HepG2 (cell line): ENCODE data around the gene ERICH6. TPM values are rescaled to one million over a fixed set of nuclear protein-coding genes. Genes with fewer than 3 reads are reported as not detected.
A peak's percentile ranks its signal among the peaks of the same experiment; 100 is the strongest.

ENCODE experiments used
- AHDC1 ChIP-seq: sonication (generic); formaldehyde crosslinking; IDR thresholded peaks from 2 replicates; pipeline ENCODE4 v1.5.1; 2020; ENCODE audit warnings: mild to moderate bottlenecking, missing genetic modification reagents, borderline replicate concordance
- ATF2 ChIP-seq: sonication (generic); formaldehyde crosslinking; IDR thresholded peaks from 2 replicates; pipeline ENCODE4 v1.4.0; 2020; ENCODE audit warnings: missing genetic modification reagents
- E2F2 ChIP-seq: sonication (generic); formaldehyde crosslinking; IDR thresholded peaks from 2 replicates; pipeline ENCODE4 v1.4.0; 2020; ENCODE audit warnings: missing genetic modification reagents, borderline replicate concordance
- ERF ChIP-seq: IDR thresholded peaks from 2 replicates; pipeline ENCODE4 v1.6.1; 2018; ENCODE audit warnings: missing biosample characterization, missing genetic modification reagents
- KLF6 ChIP-seq: IDR thresholded peaks from 2 replicates; pipeline ENCODE4 v1.8.0; 2016; ENCODE audit warnings: missing biosample characterization, missing genetic modification reagents
- MNT ChIP-seq: fragments of 450-650 bp; IDR thresholded peaks from 2 replicates; pipeline ENCODE4 v1.6.1; 2016
- POGK ChIP-seq: sonication (generic); formaldehyde crosslinking; conservative IDR thresholded peaks from 2 replicates; pipeline ENCODE4 v1.8.0; 2022; ENCODE audit warnings: mild to moderate bottlenecking, moderate library complexity, missing genetic modification reagents
- POLR2AphosphoS5 ChIP-seq: IDR thresholded peaks from 2 replicates; pipeline ENCODE4 v1.6.1; 2012; ENCODE audit warnings: low read depth, low read length
- SKI ChIP-seq: fragments of 450-650 bp; IDR thresholded peaks from one replicate; pipeline ENCODE4 v1.6.1; 2018; ENCODE audit warnings: mild to moderate bottlenecking; ENCODE audit not compliant: partially characterized antibody
- SOX13 ChIP-seq, 3 experiments: fragments of 450-650 bp in 1 of 3; sonication (generic) in 1 of 3; formaldehyde crosslinking in 1 of 3; IDR thresholded peaks in 2 of 3; conservative IDR thresholded peaks in 1 of 3; 2 replicates each; pipeline versions ENCODE4 v1.5.0 to v1.6.1; 2016 to 2020; ENCODE audit warnings: antibody characterized with exemption in 1 of 3, mild to moderate bottlenecking in 1 of 3, missing compliant biosample characterization in 1 of 3, missing genetic modification reagents in 1 of 3, moderate library complexity in 1 of 3
- ZBTB34 ChIP-seq: sonication (generic); formaldehyde crosslinking; IDR thresholded peaks from 2 replicates; pipeline ENCODE4 v1.8.0; 2022; ENCODE audit warnings: mild to moderate bottlenecking, missing genetic modification reagents
- ZNF3 ChIP-seq: IDR thresholded peaks from 2 replicates; pipeline ENCODE4 v1.7.0; 2017; ENCODE audit warnings: inconsistent platforms
- ZNF317 ChIP-seq: sonication (generic); formaldehyde crosslinking; IDR thresholded peaks from 2 replicates; pipeline ENCODE4 v1.5.0; 2020; ENCODE audit warnings: mild to moderate bottlenecking, missing genetic modification reagents
- polyA plus RNA-seq, 8 experiments: library from polyadenylated mRNA; depleted of rRNA in 3 of 8; stranded (reverse) in 7 of 8; unstranded in 1 of 8; fragments of >200 nt; fragmentation: Illumina TruSeq in 4 of 8; extraction: Trizol in 4 of 8; gene quantifications; 2 replicates each; pipeline versions ENCODE4 v1.2.1 to v1.2.3, GENCODE V29; 2011 to 2016; ENCODE audit warnings: low read depth in 4 of 8, missing spikeins in 1 of 8, mixed read lengths in 1 of 8; ENCODE audit not compliant: insufficient read depth in 1 of 8
- total RNA-seq, 5 experiments: library from RNA; depleted of rRNA; stranded (reverse); fragments of >200 nt; fragmentation: Illumina TruSeq; extraction: Trizol; gene quantifications; 2 replicates each; pipeline ENCODE4 v1.2.3, GENCODE V29; 2016; ENCODE audit warnings: low read depth in 1 of 5

Gene ERICH6
- total and polyA plus RNA-seq, 2 of the 13 experiments (the other 11 are each of a cell fraction or from before 2014, with no cell fraction given): 0.03 TPM; not detected in 1

GRCh38 chr3:150740733-150741496 lies 37.2 kb upstream of the ERICH6 start (continued):
- peak; percentile 30; the same call in 1 of the 2 replicates for TF ChIP-seq SOX13 (IDR thresholded peaks at IDR 0.05)
- TF ChIP-seq SOX13 (CRISPR knock-in tag; conservative IDR thresholded peaks at IDR 0.05 in 1 of 2, IDR thresholded peaks at IDR 0.05 in 1 of 2): peak in 1 of 2 experiments; percentile 91; a peak in 2 of 4 replicates
- TF ChIP-seq SKI: peak; percentile 78
- TF ChIP-seq ATF2: peak; percentile 81
- peak; percentile 56; the same call in 1 of the 2 replicates for TF ChIP-seq POGK (CRISPR knock-in tag)
- peak; percentile 68; the same call in 1 of the 2 replicates for TF ChIP-seq ZBTB34 (CRISPR knock-in tag)
- no peak for TF ChIP-seq E2F2 (CRISPR knock-in tag)
- peak; percentile 42; the same call in 1 of the 2 replicates for TF ChIP-seq ZNF317 (CRISPR knock-in tag)
- TF ChIP-seq KLF6: peak; percentile 71; the same call in 1 of the 2 replicates
- peak; percentile 55; the same call in 1 of the 2 replicates for TF ChIP-seq AHDC1 (CRISPR knock-in tag)
- peak; percentile 47 for TF ChIP-seq POLR2AphosphoS5
- 0 out of 2 replicates have a peak, but pooled peaks have one; percentile 13 for TF ChIP-seq ZNF3 (CRISPR knock-in tag)
- TF ChIP-seq MNT: peak; percentile 38; the same call in 1 of the 2 replicates
- TF ChIP-seq ERF (CRISPR knock-in tag): peak; percentile 13; the same call in 1 of the 2 replicates
